Measurements from ENCODE around the gene WDR86.

DNA sequence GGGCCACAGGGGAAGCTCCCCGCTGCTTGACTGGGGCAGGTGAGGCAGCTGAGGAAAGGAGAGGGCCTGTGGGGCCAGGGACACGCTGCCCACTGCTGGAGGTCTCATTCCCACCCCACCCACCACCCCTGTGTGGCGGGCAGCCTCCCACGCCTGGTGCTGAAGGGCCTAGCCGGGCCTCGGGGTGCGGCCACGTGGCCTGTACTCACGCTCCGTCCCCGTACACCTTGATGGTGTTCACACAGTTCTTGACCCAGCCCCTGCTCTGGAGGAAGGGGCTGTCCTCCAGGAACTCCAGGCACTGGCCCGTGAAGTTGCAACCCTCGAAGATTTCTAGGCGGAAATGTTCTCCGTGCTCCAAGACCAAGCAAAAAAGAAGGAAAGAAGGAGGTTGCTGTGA lies 26.1 kb upstream of the WDR86 start:
- no peak for TF ChIP-seq GATA3 (IDR thresholded peaks at IDR 0.05; ENCODE audit: low read depth, low read length)
- TF ChIP-seq GATA2 (IDR thresholded peaks at IDR 0.05; ENCODE audit: low read depth, low read length), result no peak
